ENCODE results near the gene TMEM63B. TPM values are rescaled to one million over a fixed set of nuclear protein-coding genes. Genes with fewer than 3 reads are reported as not detected.

TMEM63B gene
- total RNA-seq, 1 donor from 2014 or later = 20.3 TPM

DNA sequence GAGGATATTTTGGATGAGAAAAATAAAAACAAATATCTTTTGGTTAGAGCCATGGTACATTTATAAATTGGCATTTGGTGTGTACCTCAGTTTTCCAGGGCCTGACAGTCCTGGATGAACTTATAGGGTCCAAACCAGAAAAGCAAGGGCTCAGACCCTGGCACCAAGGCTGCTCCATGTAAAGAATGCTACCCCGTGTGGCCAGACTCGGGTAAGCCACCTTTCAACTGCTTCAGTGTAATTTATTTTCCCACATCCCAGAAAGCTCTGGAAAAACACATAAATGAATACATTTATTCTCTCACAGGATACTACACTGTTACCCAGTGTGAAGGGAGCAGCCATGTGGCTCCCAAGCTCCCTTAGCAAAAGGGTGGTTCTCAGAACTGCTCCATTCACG is 13.9 kb upstream of the TMEM63B start:
- no peak for DNase-seq (ENCODE audit: low spot score)
- intact Hi-C loops (cut with micrococcal nuclease) = no loop called here
- H3K36me3 Mint-ChIP-seq (ENCODE audit: low read depth) = peaks cover 65% of the 10 kb centered on the region
- H3K4me1 Mint-ChIP-seq (ENCODE audit: low read depth) = peaks cover 16% of the 10 kb centered on the region
- H3K27ac Mint-ChIP-seq = no peak overlapping the region
- H3K9me3 Mint-ChIP-seq = no peaks in the 10 kb centered on the region
- no peak overlapping the region for H3K4me3 Mint-ChIP-seq (ENCODE audit: low read depth)
- H3K27me3 Mint-ChIP-seq (ENCODE audit: low read depth) = no peaks in the 10 kb centered on the region

GRCh38 chr6:44115866-44116265 is 11.5 kb upstream of the TMEM63B start:
- H3K36me3 Mint-ChIP-seq (ENCODE audit: low read depth) = peaks cover 54% of the 10 kb centered on the region
- H3K27me3 Mint-ChIP-seq (ENCODE audit: low read depth) = no peaks in the 10 kb centered on the region
- DNase-seq (ENCODE audit: low spot score) = no peak
- intact Hi-C loops (cut with micrococcal nuclease) = no loop called here
- H3K4me1 Mint-ChIP-seq (ENCODE audit: low read depth) = peaks cover 33% of the 10 kb centered on the region
- H3K4me3 Mint-ChIP-seq (ENCODE audit: low read depth) = no peak overlapping the region
- H3K9me3 Mint-ChIP-seq = no peaks in the 10 kb centered on the region
- H3K27ac Mint-ChIP-seq = peak overlapping the region; percentile 13

DNA sequence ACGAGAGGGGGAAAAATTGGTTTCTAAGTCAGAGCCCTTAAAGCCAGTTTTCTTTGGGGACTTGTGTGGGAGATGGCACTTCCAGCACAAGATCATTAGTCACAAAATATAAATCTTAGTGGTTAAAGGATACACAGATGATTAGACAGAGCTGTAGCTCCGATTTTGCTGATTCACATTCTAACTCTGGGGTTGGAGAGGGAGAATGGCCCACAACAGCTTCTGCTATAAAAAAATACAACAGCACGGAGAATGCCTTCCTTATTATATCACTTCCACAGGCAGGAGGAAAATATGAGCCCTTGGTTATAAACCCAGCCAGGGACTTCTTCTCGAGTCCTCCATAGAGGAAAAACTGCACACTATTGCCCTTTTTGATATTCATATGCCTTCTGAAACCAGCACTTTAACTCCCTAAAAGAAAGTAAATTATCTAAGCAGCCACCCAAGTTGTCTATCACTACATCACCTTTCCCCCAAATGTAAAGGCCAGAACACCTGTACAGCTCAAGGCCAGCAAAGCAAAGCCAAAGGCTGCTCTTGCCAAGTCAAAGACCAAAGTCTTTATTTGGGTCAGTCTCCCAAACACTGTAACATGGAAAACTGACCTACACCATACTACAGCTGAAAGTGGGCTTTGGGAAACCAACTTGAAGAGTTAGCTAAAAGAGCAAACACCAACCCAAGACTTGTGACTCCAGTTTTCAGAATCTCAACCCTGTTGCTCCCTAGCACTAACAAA is 10.5 kb upstream of the TMEM63B start:
- no peaks in the 10 kb centered on the region for H3K27me3 Mint-ChIP-seq (ENCODE audit: low read depth)
- H3K36me3 Mint-ChIP-seq (ENCODE audit: low read depth) = peaks cover 48% of the 10 kb centered on the region
- no peak for DNase-seq (ENCODE audit: low spot score)
- H3K27ac Mint-ChIP-seq = peak overlapping the region; percentile 17
- intact Hi-C loops (cut with micrococcal nuclease) = no loop called here
- H3K4me3 Mint-ChIP-seq (ENCODE audit: low read depth) = no peak overlapping the region
- peaks cover 32% of the 10 kb centered on the region for H3K4me1 Mint-ChIP-seq (ENCODE audit: low read depth)
- H3K9me3 Mint-ChIP-seq = no peaks in the 10 kb centered on the region

- DNase-seq (ENCODE audit: low spot score) = no peak
- Mint-ChIP-seq H3K4me3 (ENCODE audit: low read depth) (no peak overlapping the region), H3K27me3 (ENCODE audit: low read depth) (no peaks in the 10 kb centered on the region), H3K36me3 (ENCODE audit: low read depth) (peaks cover 43% of the 10 kb centered on the region), H3K9me3 (no peaks in the 10 kb centered on the region), H3K4me1 (ENCODE audit: low read depth) (peaks cover 33% of the 10 kb centered on the region), H3K27ac (no peak overlapping the region)
- intact Hi-C loops (cut with micrococcal nuclease) = no loop called here
Measured at GRCh38 chr6:44117397-44118128, 9.8 kb upstream of the TMEM63B start.

GRCh38 chr6:44119704-44120262 is 7.6 kb upstream of the TMEM63B start:
- no peaks in the 10 kb centered on the region for H3K9me3 Mint-ChIP-seq
- intact Hi-C loops (cut with micrococcal nuclease) = no loop called here
- peak overlapping the region; percentile 24 for H3K27ac Mint-ChIP-seq
- no peak for DNase-seq (ENCODE audit: low spot score)
- H3K4me3 Mint-ChIP-seq (ENCODE audit: low read depth) = no peak overlapping the region
- peaks cover 52% of the 10 kb centered on the region for H3K36me3 Mint-ChIP-seq (ENCODE audit: low read depth)
- H3K4me1 Mint-ChIP-seq (ENCODE audit: low read depth) = peaks cover 56% of the 10 kb centered on the region
- no peaks in the 10 kb centered on the region for H3K27me3 Mint-ChIP-seq (ENCODE audit: low read depth)

- no peak overlapping the region for H3K27ac Mint-ChIP-seq
- intact Hi-C loops (cut with micrococcal nuclease) = no loop called here
- no peak overlapping the region for H3K4me3 Mint-ChIP-seq (ENCODE audit: low read depth)
- H3K4me1 Mint-ChIP-seq (ENCODE audit: low read depth) = peaks cover 61% of the 10 kb centered on the region
- DNase-seq (ENCODE audit: low spot score) = no peak
- H3K36me3 Mint-ChIP-seq (ENCODE audit: low read depth) = peaks cover 50% of the 10 kb centered on the region
- no peaks in the 10 kb centered on the region for H3K9me3 Mint-ChIP-seq
- H3K27me3 Mint-ChIP-seq (ENCODE audit: low read depth) = no peaks in the 10 kb centered on the region
Measured at GRCh38 chr6:44120692-44121443, 6.5 kb upstream of the TMEM63B start.

DNA sequence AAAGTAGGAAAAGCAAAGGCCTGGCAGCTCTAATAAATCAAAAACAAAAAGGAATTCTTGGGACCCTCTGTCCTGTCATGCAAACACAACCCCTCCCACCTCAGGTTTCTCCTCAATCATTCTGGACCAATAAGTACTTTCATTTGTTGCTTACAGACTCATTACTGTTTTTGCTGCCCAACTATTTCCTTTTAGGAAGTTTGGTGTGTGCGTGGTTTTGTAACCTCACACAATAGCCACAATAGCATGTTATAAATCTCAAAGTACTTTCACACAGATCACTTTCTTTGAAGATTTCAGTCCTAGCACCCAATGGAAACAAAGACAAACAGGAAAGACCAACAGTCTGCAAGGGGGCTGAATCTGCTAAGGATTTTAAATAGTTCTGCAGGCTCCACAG is 4.6 kb upstream of the TMEM63B start:
- Mint-ChIP-seq H3K27me3 (ENCODE audit: low read depth) (no peaks in the 10 kb centered on the region), H3K27ac (peak overlapping the region; percentile 39), H3K4me1 (ENCODE audit: low read depth) (peaks cover 58% of the 10 kb centered on the region), H3K9me3 (no peaks in the 10 kb centered on the region), H3K4me3 (ENCODE audit: low read depth) (peak overlapping the region; percentile 41), H3K36me3 (ENCODE audit: low read depth) (peaks cover 51% of the 10 kb centered on the region)
- DNase-seq (ENCODE audit: low spot score) = no peak
- intact Hi-C loops (cut with micrococcal nuclease) = no loop called here

DNA sequence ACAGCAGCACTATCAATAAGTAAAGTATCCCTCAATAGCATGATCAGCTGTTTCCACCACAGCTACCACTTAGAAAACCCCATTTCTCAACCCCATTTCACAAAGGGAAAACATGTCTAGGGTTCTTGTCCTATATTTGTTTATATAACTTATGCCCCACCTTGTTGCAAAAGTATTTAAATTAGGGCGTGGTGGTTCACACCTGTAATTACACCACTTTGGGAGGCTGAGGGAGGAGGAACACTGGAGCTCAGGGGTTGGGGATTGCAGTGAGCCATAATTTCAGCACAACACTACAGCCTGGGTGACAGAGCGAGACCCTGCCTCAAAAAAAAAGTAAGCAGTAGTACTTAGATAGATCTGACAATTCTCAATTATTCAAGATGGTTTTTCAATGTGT is 3.8 kb upstream of the TMEM63B start:
- Mint-ChIP-seq H3K36me3 (ENCODE audit: low read depth) (peaks cover 44% of the 10 kb centered on the region), H3K9me3 (no peaks in the 10 kb centered on the region), H3K27me3 (ENCODE audit: low read depth) (no peaks in the 10 kb centered on the region), H3K4me1 (ENCODE audit: low read depth) (peaks cover 60% of the 10 kb centered on the region), H3K27ac (peak overlapping the region; percentile 39), H3K4me3 (ENCODE audit: low read depth) (peak overlapping the region; percentile 41)
- intact Hi-C loops (cut with micrococcal nuclease) = no loop called here
- DNase-seq (ENCODE audit: low spot score) = no peak

GRCh38 chr6:44126320-44127149 is 819 bp upstream of the TMEM63B start:
- H3K9me3 Mint-ChIP-seq = no peaks in the 10 kb centered on the region
- DNase-seq (ENCODE audit: low spot score) = peak; percentile 64
- H3K27ac Mint-ChIP-seq = peak overlapping the region; percentile 93
- H3K4me1 Mint-ChIP-seq (ENCODE audit: low read depth) = peaks cover 44% of the 10 kb centered on the region
- H3K27me3 Mint-ChIP-seq (ENCODE audit: low read depth) = no peaks in the 10 kb centered on the region
- intact Hi-C loops (cut with micrococcal nuclease) = loop anchor here (1.0 to 5.0 kb wide), 5 partner anchors 95 to 498 kb away; partner anchors contain the start of genes CDC5L, GTPBP2, HSP90AB1 and NFKBIE
- H3K36me3 Mint-ChIP-seq (ENCODE audit: low read depth) = peaks cover 41% of the 10 kb centered on the region
- H3K4me3 Mint-ChIP-seq (ENCODE audit: low read depth) = peak overlapping the region; percentile 85

DNA sequence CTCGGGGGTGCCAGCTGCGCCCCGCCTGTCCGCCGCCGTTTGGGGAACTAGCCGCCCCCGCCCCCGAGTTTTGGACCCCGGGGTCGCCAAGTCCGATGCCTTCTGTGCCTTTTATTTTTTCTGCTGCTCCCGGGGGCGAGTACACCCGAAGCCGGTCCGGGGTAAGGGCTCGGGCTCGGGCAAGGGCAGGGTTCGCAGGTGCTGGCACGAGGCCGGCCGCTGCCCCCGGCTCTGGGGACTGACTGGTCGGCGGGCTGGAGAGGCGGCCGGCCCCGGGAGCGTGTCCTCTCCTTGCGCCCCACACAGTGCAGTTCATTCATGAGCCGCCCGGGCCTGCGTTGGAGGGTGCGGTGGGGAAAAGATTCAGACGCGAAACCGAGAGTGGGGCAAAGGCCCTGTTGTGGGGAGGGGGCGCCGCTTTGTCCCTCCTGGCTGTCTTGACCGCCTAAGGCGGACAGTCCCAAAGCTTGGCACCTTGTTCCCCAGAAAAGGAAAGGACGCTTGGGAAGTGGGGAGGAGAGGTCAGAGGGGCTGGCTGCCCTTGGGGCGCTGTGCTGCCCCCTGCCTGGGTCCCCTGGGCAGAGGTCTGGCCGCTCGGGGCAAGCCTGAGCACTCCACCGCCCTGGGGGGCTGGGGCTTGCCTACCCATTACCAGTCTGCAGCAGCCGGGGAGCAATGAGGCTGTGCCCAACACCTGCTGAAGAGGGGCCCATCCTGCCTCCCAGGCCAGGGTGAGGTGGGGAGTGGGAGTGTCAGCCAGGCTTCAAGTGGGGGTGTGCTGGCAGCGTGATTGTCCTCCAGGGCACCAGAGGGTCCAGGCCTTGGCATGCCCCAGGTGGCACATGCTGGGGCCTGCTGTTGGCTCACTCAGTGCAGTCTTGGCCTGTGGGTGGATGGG is 915 bp downstream of the TMEM63B start:
- no peaks in the 10 kb centered on the region for H3K9me3 Mint-ChIP-seq
- H3K36me3 Mint-ChIP-seq (ENCODE audit: low read depth) = peaks cover 32% of the 10 kb centered on the region
- peak overlapping the region; percentile 76 for H3K4me3 Mint-ChIP-seq (ENCODE audit: low read depth)
- DNase-seq (ENCODE audit: low spot score) = no peak
- H3K4me1 Mint-ChIP-seq (ENCODE audit: low read depth) = peaks cover 34% of the 10 kb centered on the region
- no peaks in the 10 kb centered on the region for H3K27me3 Mint-ChIP-seq (ENCODE audit: low read depth)
- intact Hi-C loops (cut with micrococcal nuclease) = loop anchor here (5.0 kb wide), 1 partner anchor 139 kb away; the partner anchor contains the start of gene NFKBIE
- no peak overlapping the region for H3K27ac Mint-ChIP-seq

DNA sequence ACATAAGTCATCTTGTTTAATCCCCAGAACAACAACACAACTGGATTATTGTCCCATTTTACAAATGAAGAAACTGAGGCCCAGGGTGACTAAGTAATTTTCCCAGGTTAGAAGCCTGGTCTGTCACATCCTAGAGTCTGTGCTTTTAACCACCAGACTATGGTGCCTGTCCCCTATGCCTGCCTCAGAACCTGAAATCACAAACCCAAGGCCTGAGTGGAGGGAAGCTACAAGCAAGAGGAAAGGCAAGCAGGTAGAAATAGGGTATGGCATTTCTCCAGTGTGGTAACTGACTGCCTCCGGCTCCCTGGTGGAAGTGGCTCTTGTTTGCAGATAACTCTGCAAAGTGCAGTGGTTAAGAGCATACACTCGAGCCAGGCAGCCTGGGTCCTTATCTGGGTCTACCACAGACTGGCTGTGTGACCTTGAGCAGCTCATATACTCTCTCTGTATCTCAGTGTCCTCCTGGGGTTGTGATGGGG is 2.5 kb downstream of the TMEM63B start:
- DNase-seq (ENCODE audit: low spot score) = no peak
- intact Hi-C loops (cut with micrococcal nuclease) = loop anchor here (5.0 kb wide), 1 partner anchor 137 kb away; the partner anchor contains the start of gene NFKBIE
- peak overlapping the region; percentile 76 for H3K4me3 Mint-ChIP-seq (ENCODE audit: low read depth)
- H3K27ac Mint-ChIP-seq = no peak overlapping the region
- peaks cover 18% of the 10 kb centered on the region for H3K4me1 Mint-ChIP-seq (ENCODE audit: low read depth)
- peaks cover 16% of the 10 kb centered on the region for H3K36me3 Mint-ChIP-seq (ENCODE audit: low read depth)
- H3K9me3 Mint-ChIP-seq = no peaks in the 10 kb centered on the region
- H3K27me3 Mint-ChIP-seq (ENCODE audit: low read depth) = no peaks in the 10 kb centered on the region

Measured in activated T-helper 2 cell treated with anti-CD3 and anti-CD28 coated beads, Interferon-gamma antibody, Interleukin-2, Interleukin-4, amounts not matched to agents 10 μg/mL and 5 μg/mL and 100 μg/mL, durations not matched to agents 14 hours and 24 hours and 36 hours (primary cell).